Stomach smooth muscle (tissue), 2 donors: ENCODE data around the gene FMN1.

Source experiments
- H3K27ac ChIP-seq: one replicate; pipeline ENCODE4 v1.7.0; 2013; ENCODE audit warnings: mild to moderate bottlenecking, low read length, inconsistent platforms
- H3K27me3 ChIP-seq, 2 donors: one replicate each; pipeline ENCODE4 v1.7.0; 2013; ENCODE audit warnings: low read length in 2 of 2; ENCODE audit not compliant: insufficient read depth in 2 of 2, control insufficient read depth in 1 of 2
- H3K36me3 ChIP-seq, 2 donors: one replicate each; pipeline ENCODE4 v1.7.0; 2013; ENCODE audit warnings: low read length in 2 of 2; ENCODE audit not compliant: control insufficient read depth in 2 of 2, insufficient read depth in 2 of 2
- H3K4me1 ChIP-seq: one replicate; pipeline ENCODE4 v1.7.0; 2013; ENCODE audit warnings: low read length; ENCODE audit not compliant: control insufficient read depth, insufficient read depth
- H3K4me3 ChIP-seq, 2 donors: one replicate each; pipeline ENCODE4 v1.7.0; 2013; ENCODE audit warnings: low read length in 2 of 2
- H3K9ac ChIP-seq, 2 donors: one replicate each; pipeline ENCODE4 v1.7.0; 2013; ENCODE audit warnings: low read length in 2 of 2, mild to moderate bottlenecking in 1 of 2
- H3K9me3 ChIP-seq, 2 donors: one replicate each; pipeline ENCODE4 v1.7.0; 2013; ENCODE audit warnings: low read length in 2 of 2; ENCODE audit not compliant: control insufficient read depth in 2 of 2
- donor health status: healthy.
- donor health status: Pancreatic carcinoma.

The FMN1 gene

DNA sequence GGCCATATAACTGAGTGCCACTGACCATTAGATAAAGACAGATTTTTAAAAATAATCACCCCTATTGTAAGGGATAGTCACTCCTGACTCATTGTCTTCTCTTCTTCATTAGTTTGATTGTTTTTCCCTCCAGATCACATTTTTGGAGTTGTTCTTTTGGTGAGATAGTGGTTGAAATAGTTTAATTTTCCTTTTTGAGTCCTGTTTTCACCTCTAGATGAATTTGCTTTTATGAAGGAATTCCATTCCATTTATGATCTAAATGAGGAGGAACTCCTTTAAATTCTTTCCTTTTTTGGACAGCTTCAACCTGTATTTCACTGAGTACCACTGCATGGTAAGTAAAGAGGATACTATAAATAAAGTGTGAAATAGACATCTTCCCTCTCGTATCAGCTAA is 364.3 kb downstream of the FMN1 start:
- Histone ChIP-seq H3K36me3 (no peaks in the 10 kb centered on the region), H3K4me1 (peaks cover 5% of the 10 kb centered on the region), H3K27me3 (no peaks in the 10 kb centered on the region), H3K9ac (no peak overlapping the region), H3K4me3 (no peak overlapping the region), H3K9me3 (no peaks in the 10 kb centered on the region), H3K27ac (no peak overlapping the region)

DNA sequence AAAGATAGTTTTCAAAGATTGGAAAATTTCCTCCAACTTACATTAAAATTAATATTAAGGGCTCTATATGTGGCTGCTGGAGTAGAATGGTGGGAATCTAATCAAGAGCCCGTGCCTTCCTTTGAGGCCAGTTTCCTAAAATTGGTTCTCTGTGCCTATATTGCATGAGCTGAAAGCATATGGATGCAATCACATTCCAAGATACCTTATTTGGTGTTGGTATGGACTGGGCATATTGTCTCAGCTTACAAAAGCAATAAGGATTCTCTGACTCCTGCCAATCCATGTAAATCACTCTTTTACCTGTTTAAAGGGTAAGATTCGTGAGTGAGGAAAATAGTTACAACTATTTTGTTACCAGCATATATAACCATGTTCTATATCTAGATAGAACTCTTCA is 365.1 kb downstream of the FMN1 start:
- H3K9me3 ChIP-seq, result no peaks in the 10 kb centered on the region
- no peaks in the 10 kb centered on the region for H3K36me3 ChIP-seq
- H3K4me3 ChIP-seq, result no peak overlapping the region
- H3K27ac ChIP-seq, result no peak overlapping the region
- peaks cover 4% of the 10 kb centered on the region for H3K4me1 ChIP-seq
- H3K27me3 ChIP-seq, result no peaks in the 10 kb centered on the region
- no peak overlapping the region for H3K9ac ChIP-seq

DNA sequence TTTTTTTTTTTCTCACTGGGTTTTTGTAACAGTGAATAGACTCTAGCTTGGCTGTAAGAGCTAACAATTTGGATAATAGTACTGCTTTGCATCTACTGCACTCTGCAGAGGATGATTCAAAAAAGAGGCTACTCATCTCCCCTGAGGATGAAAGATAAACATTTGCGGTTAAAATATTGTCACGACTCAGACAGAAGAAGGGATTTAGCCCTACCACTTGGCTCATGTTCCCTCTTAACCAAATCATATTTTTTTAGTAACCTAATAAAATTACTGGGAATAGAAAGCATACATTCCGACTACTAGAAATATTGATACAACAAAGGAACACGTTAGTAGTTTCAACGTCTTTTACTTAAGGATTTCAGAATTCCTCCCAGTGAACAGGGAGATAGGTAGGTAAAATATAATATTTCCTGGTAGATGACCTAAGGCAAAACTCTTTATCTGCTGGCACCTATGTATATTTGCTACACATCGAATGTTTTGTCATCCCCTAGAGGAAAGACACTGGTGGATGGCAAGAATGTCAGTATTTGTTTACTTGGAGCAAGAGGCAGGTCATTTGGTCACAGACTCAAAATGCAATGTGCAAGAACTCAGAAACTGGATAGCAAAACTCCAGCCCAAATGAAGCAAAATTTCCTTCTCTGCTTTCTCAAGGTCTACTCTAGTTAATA is 365.9 kb downstream of the FMN1 start:
- Histone ChIP-seq H3K27me3 (no peaks in the 10 kb centered on the region), H3K9me3 (no peaks in the 10 kb centered on the region), H3K4me1 (peaks cover 3% of the 10 kb centered on the region), H3K9ac (no peak overlapping the region), H3K36me3 (no peaks in the 10 kb centered on the region), H3K27ac (no peak overlapping the region), H3K4me3 (no peak overlapping the region)

DNA sequence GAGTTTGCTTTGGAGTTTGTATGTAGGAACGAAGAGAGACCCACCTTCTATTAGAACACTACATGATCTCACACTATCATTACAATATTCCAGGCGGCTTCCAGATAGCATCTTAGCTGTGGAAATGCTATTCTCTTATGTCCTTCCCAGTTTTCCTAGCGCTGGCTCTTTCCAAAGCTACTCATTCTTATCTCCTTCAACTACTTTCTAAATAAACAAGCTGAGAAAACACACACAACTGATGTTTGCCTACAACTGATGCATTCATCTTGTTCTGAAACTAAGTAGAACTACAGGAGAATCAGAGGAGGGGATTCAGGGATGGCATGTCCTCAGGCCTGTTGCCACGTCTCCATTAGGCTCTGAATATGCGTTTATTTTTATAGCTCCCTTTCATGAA is 367.8 kb downstream of the FMN1 start:
- Histone ChIP-seq H3K9me3 (no peaks in the 10 kb centered on the region), H3K4me1 (peaks cover 3% of the 10 kb centered on the region), H3K4me3 (no peak overlapping the region), H3K27ac (no peak overlapping the region), H3K36me3 (no peaks in the 10 kb centered on the region), H3K27me3 (no peaks in the 10 kb centered on the region), H3K9ac (no peak overlapping the region)

DNA sequence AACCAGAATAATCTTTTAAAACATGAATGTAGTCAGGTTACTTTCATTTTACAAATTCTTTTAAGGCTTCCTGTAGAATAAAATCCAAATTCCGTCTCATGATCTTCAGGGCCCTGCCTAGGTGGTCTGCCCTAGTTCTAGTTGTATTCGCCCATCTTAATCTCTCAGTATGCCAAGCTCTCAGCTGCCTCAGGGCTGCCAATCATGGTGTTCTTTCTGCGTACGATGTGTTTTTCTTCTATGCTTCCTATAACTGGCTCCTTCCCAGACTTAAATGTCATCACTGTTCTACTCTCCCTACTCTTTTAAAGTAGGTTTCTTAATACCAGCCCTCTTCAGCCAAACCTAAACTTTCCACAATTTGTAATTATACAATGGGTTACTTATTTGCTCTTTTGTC is 369.3 kb downstream of the FMN1 start:
- Histone ChIP-seq H3K27ac (peak overlapping the region; percentile 37), H3K9ac (peak overlapping the region in 1 of 2 donors; percentile 25), H3K4me3 (peak overlapping the region; percentile 23 to 51)

DNA sequence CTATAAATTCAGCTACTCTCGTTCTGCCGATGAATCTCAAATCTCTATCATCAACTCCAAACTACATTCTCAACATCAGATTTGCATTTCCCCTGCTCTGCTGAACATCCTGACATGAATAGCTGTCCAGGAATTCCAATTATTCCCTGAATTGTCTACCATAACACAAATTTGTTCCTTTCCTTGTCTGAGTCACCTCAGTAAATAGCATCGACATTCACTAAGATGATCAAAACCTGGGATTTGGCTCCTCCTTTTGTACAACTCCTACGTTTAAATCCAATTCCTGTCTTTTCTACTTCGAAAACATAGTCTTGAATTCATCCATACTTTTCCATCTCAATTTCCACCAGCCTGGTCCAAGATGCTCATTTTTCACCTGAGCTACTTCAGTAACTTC is 369.7 kb downstream of the FMN1 start:
- Histone ChIP-seq H3K4me1 (peaks cover 3% of the 10 kb centered on the region), H3K4me3 (peak overlapping the region; percentile 23 to 51), H3K9me3 (no peaks in the 10 kb centered on the region), H3K9ac (peak overlapping the region in 1 of 2 donors; percentile 25), H3K27me3 (no peaks in the 10 kb centered on the region), H3K36me3 (no peaks in the 10 kb centered on the region), H3K27ac (no peak overlapping the region)

More for the DNA sequence above, 369.3 kb downstream of the FMN1 start:
- Histone ChIP-seq H3K4me1 (peaks cover 3% of the 10 kb centered on the region), H3K27me3 (no peaks in the 10 kb centered on the region), H3K9me3 (no peaks in the 10 kb centered on the region), H3K36me3 (no peaks in the 10 kb centered on the region)

DNA sequence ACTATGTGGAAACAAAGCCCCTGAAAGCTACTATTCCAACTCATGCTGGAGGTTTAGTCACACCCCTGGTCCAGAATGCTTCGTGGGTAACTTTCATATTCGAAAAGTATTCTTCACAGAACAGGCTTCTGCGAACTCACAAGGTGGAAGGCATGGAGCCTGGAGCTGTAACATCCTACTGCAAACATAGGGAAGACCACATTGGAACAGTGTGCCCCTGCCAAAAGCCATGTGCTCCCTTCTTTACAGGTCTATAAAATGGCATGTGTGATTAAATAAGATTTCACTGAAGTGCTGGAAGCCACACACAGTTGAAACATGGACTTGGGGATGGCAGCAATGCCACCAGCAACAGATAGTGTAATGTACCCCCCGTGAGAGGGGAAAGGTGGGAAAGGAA is 370.8 kb downstream of the FMN1 start:
- peaks cover 3% of the 10 kb centered on the region for H3K4me1 ChIP-seq
- H3K27ac ChIP-seq, result no peak overlapping the region
- no peaks in the 10 kb centered on the region for H3K27me3 ChIP-seq
- no peaks in the 10 kb centered on the region for H3K36me3 ChIP-seq
- no peak overlapping the region for H3K4me3 ChIP-seq
- no peaks in the 10 kb centered on the region for H3K9me3 ChIP-seq
- no peak overlapping the region for H3K9ac ChIP-seq

DNA sequence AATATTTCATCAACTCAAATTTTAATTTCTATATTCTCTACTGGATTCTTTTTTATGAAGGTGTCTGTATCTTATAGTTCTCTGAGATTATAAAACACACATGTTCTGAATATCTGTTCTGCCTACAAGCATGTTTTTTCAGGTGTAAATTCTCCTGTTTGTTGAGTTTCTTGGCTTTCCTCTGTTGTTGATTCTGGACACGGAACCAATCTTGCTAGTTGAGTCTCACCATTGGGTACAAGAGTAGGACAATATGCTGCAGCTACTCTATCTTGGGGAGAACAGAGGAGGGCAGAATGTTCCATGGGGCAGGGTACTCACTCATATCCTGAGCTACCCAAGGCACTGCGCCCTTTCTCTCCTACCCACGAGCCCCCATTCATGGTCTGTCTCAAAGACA is 371.8 kb downstream of the FMN1 start:
- no peak overlapping the region for H3K9ac ChIP-seq
- H3K27me3 ChIP-seq, result no peaks in the 10 kb centered on the region
- no peaks in the 10 kb centered on the region for H3K9me3 ChIP-seq
- H3K4me3 ChIP-seq, result no peak overlapping the region
- no peaks in the 10 kb centered on the region for H3K36me3 ChIP-seq
- H3K27ac ChIP-seq, result no peak overlapping the region
- H3K4me1 ChIP-seq, result peaks cover 3% of the 10 kb centered on the region

DNA sequence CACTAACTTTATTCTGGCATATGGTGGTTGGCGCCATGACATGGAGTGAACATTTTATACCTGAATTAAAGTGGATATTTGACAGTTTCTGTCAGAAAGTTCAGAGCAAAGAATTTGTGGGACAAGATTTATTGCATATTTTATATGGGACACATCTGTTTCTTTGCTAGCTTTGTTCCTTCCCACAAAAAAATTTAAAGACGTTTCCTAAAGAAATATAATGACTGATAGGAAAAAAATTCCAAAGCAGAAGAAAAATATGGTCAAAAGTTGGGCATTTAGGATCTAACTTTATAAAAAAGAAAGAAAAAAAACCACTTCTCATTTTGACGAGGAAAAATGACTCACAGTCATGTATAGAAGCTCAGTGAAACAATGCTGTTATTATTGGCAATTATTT is 375.1 kb downstream of the FMN1 start:
- no peaks in the 10 kb centered on the region for H3K9me3 ChIP-seq
- H3K27ac ChIP-seq, result no peak overlapping the region
- H3K4me1 ChIP-seq, result no peaks in the 10 kb centered on the region
- no peak overlapping the region for H3K9ac ChIP-seq
- no peaks in the 10 kb centered on the region for H3K27me3 ChIP-seq
- H3K36me3 ChIP-seq, result no peaks in the 10 kb centered on the region
- no peak overlapping the region for H3K4me3 ChIP-seq

DNA sequence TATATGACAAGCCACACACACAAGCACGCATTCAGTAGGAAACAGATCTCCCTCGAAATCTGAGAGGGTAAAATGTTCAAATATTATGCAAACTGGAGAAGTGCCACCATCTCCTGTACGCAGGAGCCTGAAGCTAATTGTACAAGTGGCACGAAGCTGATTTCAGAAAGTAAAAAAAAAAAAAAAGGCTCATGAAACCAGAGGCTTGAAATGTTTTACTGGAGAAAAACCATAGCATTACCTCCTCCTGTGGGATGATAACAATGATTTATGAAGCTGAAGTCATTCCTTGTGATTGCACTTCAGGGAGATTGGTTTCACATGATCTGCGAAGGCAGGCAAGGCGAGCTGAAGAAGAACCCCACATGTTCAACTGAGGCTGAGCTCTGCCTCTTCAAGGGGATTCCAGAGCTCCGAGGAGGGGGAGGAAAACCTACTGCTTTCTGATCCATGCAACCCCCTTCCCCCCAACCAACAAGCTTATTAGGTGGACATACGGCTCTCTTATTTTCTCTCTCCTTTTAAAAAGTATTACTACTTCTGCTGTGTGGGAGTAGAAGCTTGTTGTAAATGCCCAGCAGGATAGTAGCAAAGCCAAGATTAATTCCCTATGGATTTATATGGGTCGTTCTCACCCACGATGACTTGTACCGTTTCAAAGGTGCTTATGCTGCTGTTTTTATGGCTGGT is 375.6 kb downstream of the FMN1 start:
- no peak overlapping the region for H3K9ac ChIP-seq
- no peaks in the 10 kb centered on the region for H3K4me1 ChIP-seq
- no peaks in the 10 kb centered on the region for H3K36me3 ChIP-seq
- no peaks in the 10 kb centered on the region for H3K9me3 ChIP-seq
- no peak overlapping the region for H3K27ac ChIP-seq
- no peaks in the 10 kb centered on the region for H3K27me3 ChIP-seq
- peak overlapping the region; percentile 34 to 41 for H3K4me3 ChIP-seq

DNA sequence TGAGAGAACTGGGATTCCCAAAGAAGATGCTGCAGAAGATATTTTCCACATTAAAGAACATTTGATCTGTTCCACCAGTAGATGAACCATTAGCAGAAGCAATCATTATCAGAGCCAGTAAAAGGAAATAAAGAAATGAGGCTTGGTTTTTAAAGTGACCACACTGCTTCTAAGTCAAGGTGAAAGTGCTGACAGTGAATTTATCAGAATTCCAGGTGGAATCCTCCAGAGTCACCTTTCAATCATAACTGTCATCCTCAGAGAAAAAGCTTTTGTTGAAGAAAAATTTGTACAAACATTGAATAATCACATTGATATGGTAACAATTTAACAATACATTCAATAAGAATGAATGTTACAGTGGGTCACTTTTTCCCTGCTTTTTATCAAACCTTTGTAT is 376.9 kb downstream of the FMN1 start:
- H3K4me1 ChIP-seq, result no peaks in the 10 kb centered on the region
- no peak overlapping the region for H3K27ac ChIP-seq
- H3K27me3 ChIP-seq, result no peaks in the 10 kb centered on the region
- no peaks in the 10 kb centered on the region for H3K9me3 ChIP-seq
- no peak overlapping the region for H3K4me3 ChIP-seq
- no peaks in the 10 kb centered on the region for H3K36me3 ChIP-seq
- H3K9ac ChIP-seq, result no peak overlapping the region
